ENCODE data around the gene RABL2B. TPM values are rescaled to one million over a fixed set of nuclear protein-coding genes. Genes with fewer than 3 reads are reported as not detected.

Gene RABL2B
- polyA plus RNA-seq, 10 donors: 12.2 to 39.1 (median 22.4) TPM

DNA sequence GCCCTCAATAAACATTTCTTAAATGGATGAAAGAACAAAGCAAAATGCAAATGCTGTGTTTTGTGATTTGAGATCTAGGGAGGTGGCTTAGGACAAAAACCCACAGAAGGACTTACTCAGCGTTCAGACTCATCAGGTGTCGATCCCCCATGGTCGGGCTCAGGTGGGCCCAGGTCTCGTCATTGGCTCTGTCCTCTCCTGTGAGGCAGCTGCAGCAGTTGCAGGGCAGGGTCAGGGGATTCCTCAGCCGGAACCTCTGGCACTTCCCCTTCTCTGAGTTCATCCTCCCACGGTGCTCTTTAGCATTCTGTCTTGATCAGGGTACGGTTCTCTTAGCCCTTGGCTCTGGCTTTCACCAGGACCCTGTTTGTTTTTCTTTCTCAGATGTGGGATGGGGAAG is 59.4 kb downstream of the RABL2B start:
- no peak for DNase-seq

DNA sequence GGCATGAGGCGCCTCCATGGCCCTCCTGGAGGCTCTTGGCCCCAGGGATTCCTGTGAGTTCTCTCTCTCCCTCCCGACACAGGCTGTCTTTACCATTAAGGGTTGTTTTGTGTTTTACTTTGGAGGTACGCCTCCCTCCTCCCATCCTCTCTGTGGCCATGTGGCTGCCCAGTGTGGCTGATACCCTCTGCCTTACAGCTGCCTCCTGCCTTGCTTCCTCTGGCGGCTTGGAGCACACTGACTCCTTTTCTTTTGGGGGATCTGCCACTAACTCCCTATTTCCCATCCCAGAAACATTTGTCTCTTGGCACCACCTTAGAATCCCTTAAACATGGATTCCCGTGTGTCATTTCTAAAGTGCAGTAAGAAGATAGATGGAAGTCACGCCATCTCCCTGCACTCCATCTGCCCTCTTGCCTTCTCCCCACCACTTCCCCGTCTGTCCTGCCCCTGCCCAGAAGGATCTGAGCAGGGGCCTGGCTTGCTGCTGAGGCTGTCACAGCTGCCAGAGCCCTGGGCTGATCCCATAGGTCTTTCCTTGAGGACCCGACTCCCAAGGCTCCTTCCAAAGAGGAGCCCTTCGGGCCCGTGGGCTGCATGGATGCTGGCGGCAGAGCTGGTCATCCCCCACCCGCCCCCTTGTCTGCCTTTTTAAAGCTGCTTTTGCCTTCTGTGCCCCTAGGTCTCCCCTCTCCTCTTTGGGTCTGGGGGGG is 60.6 kb downstream of the RABL2B start:
- DNase-seq: no peak

- DNase-seq: no peak
These were observed 61.3 kb downstream of the RABL2B start for GRCh38 chr22:50722048-50722701.

DNA sequence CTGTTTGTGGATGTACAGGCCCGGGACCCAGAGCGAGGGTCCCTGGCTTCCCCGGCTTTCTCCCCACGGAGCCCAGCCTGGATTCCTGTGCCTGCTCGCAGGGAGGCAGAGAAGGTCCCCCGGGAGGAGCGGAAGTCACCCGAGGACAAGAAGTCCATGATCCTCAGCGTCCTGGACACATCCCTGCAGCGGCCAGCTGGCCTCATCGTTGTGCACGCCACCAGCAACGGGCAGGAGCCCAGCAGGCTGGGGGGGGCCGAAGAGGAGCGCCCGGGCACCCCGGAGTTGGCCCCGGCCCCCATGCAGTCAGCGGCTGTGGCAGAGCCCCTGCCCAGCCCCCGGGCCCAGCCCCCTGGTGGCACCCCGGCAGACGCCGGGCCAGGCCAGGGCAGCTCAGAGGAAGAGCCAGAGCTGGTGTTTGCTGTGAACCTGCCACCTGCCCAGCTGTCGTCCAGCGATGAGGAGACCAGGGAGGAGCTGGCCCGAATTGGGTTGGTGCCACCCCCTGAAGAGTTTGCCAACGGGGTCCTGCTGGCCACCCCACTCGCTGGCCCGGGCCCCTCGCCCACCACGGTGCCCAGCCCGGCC is 62.1 kb downstream of the RABL2B start:
- DNase-seq: no peak

- no peak for DNase-seq
These were observed 62.9 kb downstream of the RABL2B start for GRCh38 chr22:50720301-50721256.

GRCh38 chr22:50719814-50720300 is 63.6 kb downstream of the RABL2B start:
- no peak for DNase-seq

GRCh38 chr22:50718352-50718709 is 65.1 kb downstream of the RABL2B start:
- DNase-seq: no peak

- peak in 1 of 3 donors; percentile 26 for DNase-seq
These were observed 65.6 kb downstream of the RABL2B start for GRCh38 chr22:50717709-50718351.

Other genes with a start within 250 kb of the RABL2B start
- under 1 TPM in 2 of 10 donors, not detected in 8; 0.18 to 0.19 TPM for gene KLHDC7B, start 237.7 kb downstream of the RABL2B start, polyA plus RNA-seq (ENCODE audit: insufficient read length in 10 of 10)
- not detected for gene SYCE3, start 220.7 kb downstream of the RABL2B start, polyA plus RNA-seq (ENCODE audit: insufficient read length in 10 of 10)
- gene CPT1B, start 205.2 kb downstream of the RABL2B start, polyA plus RNA-seq (ENCODE audit: insufficient read length in 10 of 10): 10 to 100 TPM; 22.3 to 73.5 (median 49.0) TPM
- gene CHKB, start 200.8 kb downstream of the RABL2B start, polyA plus RNA-seq (ENCODE audit: insufficient read length in 10 of 10): 10 to 100 TPM; 35.5 to 68.7 (median 46.4) TPM
- under 1 TPM; 0.24 to 0.70 (median 0.44) TPM for gene MAPK8IP2, start 182.8 kb downstream of the RABL2B start, polyA plus RNA-seq (ENCODE audit: insufficient read length in 10 of 10)
- 10 to 100 TPM; 11.5 to 20.4 (median 15.0) TPM for gene ARSA, start 155.5 kb downstream of the RABL2B start, polyA plus RNA-seq (ENCODE audit: insufficient read length in 10 of 10)
- gene SHANK3, start 110.8 kb downstream of the RABL2B start, polyA plus RNA-seq (ENCODE audit: insufficient read length in 10 of 10): 10 to 100 TPM; 12.5 to 24.5 (median 15.1) TPM
- under 1 TPM in 7 of 10 donors, not detected in 3; 0.19 to 0.62 (median 0.28) TPM for gene ACR, start 45.4 kb downstream of the RABL2B start, polyA plus RNA-seq (ENCODE audit: insufficient read length in 10 of 10)